Ureter (tissue), 1 donor: ENCODE data around the gene FAM124A. TPM values are rescaled to one million over a fixed set of nuclear protein-coding genes. Genes with fewer than 3 reads are reported as not detected.

Experiments used
- DNase-seq: peaks from one replicate; pipeline ENCODE4 v3.0.0-alpha.2; 2020; ENCODE audit warnings: low spot score
- total RNA-seq: library from RNA; stranded (reverse); gene quantifications from one replicate; pipeline ENCODE4 v1.2.4, GENCODE V29; 2023
- donor health status: DM: yes; HTN: yes; CAD: no.

FAM124A gene
- total RNA-seq, 1 donor from 2014 or later = 5.0 TPM

DNA sequence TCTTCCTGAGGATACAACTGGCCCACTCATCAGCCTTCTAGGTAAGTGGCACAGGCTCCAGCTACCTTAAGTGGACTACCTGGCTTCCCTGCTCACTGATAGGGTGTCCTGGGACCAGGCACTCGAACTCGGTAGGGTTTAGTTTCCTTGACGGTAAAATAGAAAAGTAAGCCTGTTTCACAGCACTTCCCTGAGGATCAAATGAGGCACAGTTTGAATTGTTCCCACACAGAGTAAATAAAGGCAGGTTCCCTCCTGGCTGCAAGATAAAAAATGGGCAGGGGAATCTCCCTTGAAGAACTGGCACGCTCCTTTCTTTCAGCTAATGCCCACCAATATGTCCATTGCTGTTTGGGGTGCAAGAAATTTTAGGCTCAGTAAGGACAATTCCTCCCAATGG, 1.1 kb upstream of the FAM124A start:
- DNase-seq = no peak

DNA sequence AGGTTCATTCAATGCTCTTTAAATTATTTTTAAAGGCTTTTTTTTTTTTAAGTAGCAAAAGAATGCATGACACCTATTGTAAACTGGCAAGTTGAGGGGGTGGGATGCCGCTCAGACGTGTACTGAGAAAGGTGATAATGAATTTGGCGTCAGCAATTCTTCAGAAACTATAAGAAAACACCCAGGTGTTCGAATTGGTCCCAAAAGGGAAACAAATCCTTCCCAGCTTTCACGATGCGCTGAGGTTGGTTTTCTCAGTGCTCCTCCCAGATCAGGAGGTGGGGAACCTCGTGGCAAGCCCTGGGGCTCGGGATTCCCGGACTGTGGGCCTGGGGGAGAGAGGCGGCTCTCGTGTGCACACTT, 543 bp upstream of the FAM124A start:
- no peak for DNase-seq

GRCh38 chr13:51222686-51223559, 725 bp downstream of the FAM124A start:
- no peak for DNase-seq

- DNase-seq = no peak
Observed at GRCh38 chr13:51223560-51224270, 1.5 kb downstream of the FAM124A start.

DNA sequence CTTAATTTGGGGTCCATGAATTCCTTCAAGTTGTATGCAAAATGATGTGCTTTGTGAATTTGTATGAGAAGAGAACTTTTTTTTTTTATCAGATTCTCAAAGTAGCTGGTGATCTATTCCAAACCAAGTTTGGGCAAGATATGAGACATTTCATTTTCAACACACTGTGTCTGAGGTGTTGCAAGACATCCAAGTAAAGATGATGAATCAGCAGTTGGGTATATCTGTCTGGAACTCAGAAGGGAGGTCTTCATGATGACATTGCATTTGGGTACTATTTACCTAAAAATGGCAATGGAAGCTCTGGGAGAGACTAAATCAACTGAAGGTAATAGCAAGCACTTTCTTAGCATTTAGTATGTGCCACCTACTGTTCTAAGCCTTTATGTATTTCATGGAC, 2.8 kb downstream of the FAM124A start:
- no peak for DNase-seq

- DNase-seq = no peak
Observed at GRCh38 chr13:51227404-51227803, 5.2 kb downstream of the FAM124A start.

GRCh38 chr13:51229101-51229719, 7.0 kb downstream of the FAM124A start:
- DNase-seq = no peak

DNA sequence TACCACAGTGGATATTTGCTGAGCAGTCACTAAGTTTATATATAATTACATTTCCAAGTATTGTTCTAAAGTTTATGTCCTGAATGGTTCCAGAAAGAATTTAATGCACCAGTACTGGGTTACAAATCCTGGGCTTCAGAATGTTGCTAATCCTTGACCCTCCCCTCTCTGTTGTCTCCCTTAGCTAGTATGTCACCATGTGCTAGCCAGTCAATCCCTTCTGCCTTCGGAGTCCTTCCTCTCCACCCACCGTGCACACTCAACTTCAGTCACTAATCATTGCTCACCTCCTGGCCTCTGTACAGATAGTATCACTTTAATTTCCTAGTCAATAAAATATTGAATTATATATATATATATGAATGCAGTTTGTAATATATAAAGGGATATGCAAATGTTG, 7.5 kb downstream of the FAM124A start:
- DNase-seq = no peak

- DNase-seq = peak; percentile 73
Observed at GRCh38 chr13:51230477-51231105, 8.4 kb downstream of the FAM124A start.

DNA sequence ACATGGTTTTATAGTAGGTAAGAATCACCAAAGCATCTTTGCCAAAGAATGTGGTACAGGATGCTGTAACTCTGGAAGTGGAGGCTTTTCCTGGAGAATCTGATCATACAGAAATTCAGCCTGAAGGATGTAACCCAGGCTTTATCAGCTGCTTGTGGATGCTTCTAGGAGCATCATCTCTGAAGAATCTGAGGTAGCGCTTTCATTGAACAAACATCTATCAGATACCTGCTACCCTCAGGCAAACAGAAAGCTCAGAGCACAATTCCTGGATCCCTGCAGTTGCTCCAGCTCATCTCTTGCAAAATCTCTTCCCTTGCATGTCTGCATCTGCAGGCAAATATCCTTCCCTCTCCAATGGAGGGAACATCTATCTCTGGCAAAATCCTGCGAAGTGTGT, 9.3 kb downstream of the FAM124A start:
- DNase-seq = no peak

DNA sequence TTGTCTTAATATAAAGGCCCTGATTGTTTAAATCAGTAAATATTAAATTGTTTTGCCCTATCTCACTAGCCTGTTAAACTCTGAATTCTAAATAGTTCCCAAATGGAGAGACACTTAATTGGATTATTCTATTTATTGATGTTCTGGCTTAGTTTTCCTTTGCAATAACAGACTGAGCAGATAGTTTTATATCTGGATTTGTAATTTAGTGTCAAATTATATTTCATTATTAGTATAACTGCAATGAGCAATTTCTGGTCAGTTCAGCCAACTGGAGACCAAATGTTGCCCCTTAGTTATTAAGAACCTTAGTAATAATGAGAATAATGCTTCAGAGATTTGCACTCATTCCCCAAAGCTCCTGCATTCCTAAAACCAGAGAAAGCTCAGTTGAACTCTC, 10.1 kb downstream of the FAM124A start:
- no peak for DNase-seq

GRCh38 chr13:51233117-51233826, 11.1 kb downstream of the FAM124A start:
- no peak for DNase-seq

DNA sequence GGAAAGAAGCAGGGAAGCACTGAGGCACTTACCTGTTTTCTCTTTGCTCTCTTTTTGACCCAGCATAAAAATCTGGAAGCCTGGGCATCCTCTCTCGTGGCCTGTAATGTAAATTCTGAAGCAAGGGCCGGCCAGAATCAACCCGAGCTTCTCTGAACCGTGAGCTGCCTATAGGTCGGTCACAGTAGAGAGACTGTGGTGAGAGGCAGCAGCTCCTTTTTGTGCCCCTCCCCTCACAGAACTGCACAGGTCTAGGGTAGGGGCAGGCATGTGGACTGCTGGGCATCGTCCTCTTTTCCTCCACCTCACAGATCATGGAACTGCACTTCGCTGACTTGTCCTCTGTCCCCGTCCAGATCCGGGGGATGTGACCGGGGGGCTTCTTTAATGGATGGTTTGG, 12.5 kb downstream of the FAM124A start:
- DNase-seq = no peak

DNA sequence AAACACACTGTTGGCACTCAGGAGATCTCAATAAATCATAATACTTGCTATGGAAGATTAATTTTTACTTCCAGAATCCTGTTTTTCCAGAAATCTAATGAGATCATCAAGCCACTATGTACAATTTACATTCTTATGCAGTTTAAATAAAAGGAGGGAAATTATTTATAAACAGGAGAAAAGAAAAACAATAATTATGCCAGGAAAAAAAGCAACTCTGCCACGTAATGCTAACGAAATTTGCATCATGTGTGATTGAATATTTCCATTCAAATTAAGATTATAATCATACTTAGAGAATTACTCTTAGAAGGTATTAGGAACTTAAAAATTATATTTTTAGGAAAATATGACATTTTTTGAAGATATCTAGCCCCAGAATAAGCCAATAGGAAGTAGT, 13.0 kb downstream of the FAM124A start:
- DNase-seq = no peak

DNA sequence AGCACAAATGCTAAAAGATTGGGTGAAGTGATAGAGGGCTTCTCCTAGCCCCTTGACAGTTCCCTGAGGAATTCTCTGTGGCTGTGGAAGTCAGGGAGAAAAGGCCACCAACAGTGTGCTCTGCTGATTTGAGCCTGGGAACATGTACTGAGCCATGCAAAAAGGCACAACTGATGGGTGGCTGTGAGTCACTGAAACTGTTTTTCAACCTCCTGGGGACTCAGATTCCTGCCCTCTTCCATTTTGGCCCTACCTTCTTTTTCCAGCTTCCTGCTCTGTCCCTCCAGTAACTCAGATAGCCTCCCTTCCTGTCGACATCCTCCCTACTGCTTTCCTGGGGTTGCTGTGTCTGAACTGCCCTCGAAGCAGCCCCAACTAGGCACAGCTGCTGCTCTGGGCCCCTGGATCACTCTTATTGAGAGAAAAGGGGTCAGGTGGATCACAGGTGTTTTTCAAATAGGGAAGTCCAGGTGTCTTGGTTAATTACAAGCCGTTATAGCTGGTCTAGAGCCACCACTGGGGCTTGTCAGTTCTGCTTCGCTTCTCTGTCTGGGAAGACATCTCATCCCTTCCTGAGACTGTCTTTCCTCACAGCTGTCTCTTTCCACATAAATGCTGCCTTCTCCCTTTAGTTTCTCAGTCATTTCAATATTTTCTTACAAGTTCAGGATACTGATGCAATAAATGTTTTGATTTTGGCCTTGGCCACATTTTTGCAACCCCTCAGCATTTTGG, 13.7 kb downstream of the FAM124A start:
- DNase-seq = no peak

- no peak for DNase-seq
Observed at GRCh38 chr13:51236491-51236792, 14.2 kb downstream of the FAM124A start.

- DNase-seq = no peak
Observed at GRCh38 chr13:51237386-51237785, 15.2 kb downstream of the FAM124A start.

- DNase-seq = no peak
Observed at GRCh38 chr13:51237887-51238286, 15.7 kb downstream of the FAM124A start.

GRCh38 chr13:51240178-51240577, 18.0 kb downstream of the FAM124A start:
- no peak for DNase-seq

DNA sequence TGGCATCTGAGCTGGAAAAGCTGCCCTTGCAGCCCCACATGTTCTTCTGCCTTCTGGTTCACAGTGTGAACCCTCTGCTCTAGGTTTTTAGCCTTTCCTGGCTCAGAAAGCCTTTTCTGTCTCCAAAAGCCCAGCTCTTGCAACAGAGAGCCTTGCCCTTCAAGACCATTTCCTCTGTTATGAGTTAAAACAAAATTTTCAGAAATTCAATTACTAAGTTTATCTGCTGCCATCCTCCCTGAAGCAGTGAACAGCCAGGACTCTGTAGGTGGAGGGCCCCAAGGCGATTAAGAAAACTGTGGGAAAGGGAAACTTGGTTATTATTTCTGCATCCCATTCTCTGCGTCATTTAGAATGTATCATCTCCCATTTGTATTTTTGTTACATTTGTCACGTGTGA, 18.8 kb downstream of the FAM124A start:
- no peak for DNase-seq

DNA sequence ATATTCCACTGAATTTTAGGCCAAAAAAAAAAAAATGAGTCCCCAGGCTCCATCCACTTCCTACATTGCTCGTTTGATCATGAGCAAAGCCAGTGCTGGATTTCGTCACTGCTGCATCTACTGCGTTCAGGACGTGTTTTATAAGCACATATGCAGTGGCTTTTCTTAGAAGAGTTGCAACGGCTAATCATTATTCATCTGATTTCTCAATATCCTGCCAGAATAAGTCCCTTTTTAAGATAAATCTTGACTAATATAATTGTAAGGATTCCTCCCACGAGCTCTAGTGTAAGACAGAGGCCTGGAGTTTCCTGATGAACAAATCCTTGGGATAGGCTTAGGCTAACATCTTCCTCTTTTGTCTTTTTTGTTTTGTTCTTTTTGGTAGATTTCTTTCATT, 19.5 kb downstream of the FAM124A start:
- no peak for DNase-seq
